Stomach (tissue), 4 donors: Measurements from ENCODE around the gene LSG1.

Source experiments
- POLR2A ChIP-seq, 4 donors: fragments of 450-650 bp; IDR thresholded peaks; one replicate each; pipeline ENCODE4 v1.6.1; 2016; ENCODE audit warnings: antibody characterized with exemption in 4 of 4, control low read depth in 2 of 4, mild to moderate bottlenecking in 1 of 4, moderate library complexity in 1 of 4
- TF ChIP-seq, protein P1 (sequence below), 7 experiments: fragments of 450-650 bp in 4 of 7; fragments of 200-600 bp in 3 of 7; sonication (generic) in 3 of 7; IDR thresholded peaks; one replicate each; pipeline ENCODE4 v1.5.1; 2016 to 2019; ENCODE audit warnings: antibody characterized with exemption in 7 of 7, control low read depth in 2 of 7, mild to moderate bottlenecking in 1 of 7

DNA sequence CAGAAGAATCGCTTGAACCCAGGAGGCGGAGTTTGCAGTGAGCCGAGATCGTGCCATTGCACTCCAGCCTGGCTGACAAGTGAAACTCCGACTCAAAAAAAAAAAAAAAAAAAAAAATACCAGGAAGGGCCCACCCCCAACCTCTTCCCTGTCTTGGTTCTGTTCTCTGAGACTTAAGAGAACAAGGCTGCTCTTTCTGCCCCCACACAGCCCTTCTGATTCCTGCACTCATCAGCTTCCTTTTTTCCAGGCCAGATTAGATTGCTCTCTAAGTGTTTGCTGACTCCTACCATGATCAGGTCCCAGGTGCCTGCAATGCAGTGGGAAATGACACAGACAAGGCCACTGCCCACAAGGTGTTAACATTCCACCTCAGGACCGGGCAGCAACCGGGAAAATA lies 51.8 kb downstream of the LSG1 start:
- TF ChIP-seq, protein P1, sequence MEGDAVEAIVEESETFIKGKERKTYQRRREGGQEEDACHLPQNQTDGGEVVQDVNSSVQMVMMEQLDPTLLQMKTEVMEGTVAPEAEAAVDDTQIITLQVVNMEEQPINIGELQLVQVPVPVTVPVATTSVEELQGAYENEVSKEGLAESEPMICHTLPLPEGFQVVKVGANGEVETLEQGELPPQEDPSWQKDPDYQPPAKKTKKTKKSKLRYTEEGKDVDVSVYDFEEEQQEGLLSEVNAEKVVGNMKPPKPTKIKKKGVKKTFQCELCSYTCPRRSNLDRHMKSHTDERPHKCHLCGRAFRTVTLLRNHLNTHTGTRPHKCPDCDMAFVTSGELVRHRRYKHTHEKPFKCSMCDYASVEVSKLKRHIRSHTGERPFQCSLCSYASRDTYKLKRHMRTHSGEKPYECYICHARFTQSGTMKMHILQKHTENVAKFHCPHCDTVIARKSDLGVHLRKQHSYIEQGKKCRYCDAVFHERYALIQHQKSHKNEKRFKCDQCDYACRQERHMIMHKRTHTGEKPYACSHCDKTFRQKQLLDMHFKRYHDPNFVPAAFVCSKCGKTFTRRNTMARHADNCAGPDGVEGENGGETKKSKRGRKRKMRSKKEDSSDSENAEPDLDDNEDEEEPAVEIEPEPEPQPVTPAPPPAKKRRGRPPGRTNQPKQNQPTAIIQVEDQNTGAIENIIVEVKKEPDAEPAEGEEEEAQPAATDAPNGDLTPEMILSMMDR (IDR thresholded peaks at IDR 0.05) = no peak
- TF ChIP-seq POLR2A (IDR thresholded peaks at IDR 0.05) = no peak
